BE2C (cell line): ENCODE measurements around the gene PAF1.

Experiments
- DNase-seq: peaks from one replicate; pipeline ENCODE4 v3.0.0-alpha.2; 2020
- H3K27me3 ChIP-seq: fragments of 250-450 bp; sonication (Bioruptor Pico); 2 replicates; pipeline ENCODE4 v1.5.1; 2020; ENCODE audit warnings: mild to moderate bottlenecking
- H3K36me3 ChIP-seq: fragments of 250-450 bp; sonication (Bioruptor Pico); 2 replicates; pipeline ENCODE4 v1.5.1; 2020; ENCODE audit warnings: mild to moderate bottlenecking
- H3K4me1 ChIP-seq: fragments of 250-450 bp; sonication (Bioruptor Pico); 2 replicates; pipeline ENCODE4 v1.5.1; 2020
- H3K4me3 ChIP-seq: 2 replicates; pipeline ENCODE4 v1.5.1; 2011; ENCODE audit warnings: low read depth, low read length
- H3K9me3 ChIP-seq: fragments of 250-450 bp; sonication (Bioruptor Pico); 2 replicates; pipeline ENCODE4 v1.5.1; 2020
- TF ChIP-seq, protein P1 (sequence below): IDR thresholded peaks from 2 replicates; pipeline ENCODE4 v1.5.1; 2012; ENCODE audit warnings: mild to moderate bottlenecking, low read depth, low read length

Gene PAF1

DNA sequence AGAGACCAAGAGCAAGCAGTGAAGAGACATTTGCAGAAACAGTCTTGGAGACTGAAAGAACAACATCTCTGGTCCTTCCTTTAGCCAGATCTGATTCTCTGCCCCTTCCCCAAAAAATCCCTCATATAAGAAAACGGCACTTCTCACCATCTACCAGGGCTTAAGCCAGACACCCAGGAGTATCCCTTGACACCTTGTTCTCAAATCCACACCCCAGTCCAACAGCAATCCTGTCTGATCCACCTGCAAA is 19.9 kb upstream of the PAF1 start:
- Histone ChIP-seq H3K9me3 (no peaks in the 10 kb centered on the region), H3K36me3 (no peaks in the 10 kb centered on the region; the same call in 1 of the 2 replicates), H3K4me3 (no peak overlapping the region), H3K27me3 (no peaks in the 10 kb centered on the region), H3K4me1 (peaks cover 9% of the 10 kb centered on the region)
- TF ChIP-seq, protein P1, sequence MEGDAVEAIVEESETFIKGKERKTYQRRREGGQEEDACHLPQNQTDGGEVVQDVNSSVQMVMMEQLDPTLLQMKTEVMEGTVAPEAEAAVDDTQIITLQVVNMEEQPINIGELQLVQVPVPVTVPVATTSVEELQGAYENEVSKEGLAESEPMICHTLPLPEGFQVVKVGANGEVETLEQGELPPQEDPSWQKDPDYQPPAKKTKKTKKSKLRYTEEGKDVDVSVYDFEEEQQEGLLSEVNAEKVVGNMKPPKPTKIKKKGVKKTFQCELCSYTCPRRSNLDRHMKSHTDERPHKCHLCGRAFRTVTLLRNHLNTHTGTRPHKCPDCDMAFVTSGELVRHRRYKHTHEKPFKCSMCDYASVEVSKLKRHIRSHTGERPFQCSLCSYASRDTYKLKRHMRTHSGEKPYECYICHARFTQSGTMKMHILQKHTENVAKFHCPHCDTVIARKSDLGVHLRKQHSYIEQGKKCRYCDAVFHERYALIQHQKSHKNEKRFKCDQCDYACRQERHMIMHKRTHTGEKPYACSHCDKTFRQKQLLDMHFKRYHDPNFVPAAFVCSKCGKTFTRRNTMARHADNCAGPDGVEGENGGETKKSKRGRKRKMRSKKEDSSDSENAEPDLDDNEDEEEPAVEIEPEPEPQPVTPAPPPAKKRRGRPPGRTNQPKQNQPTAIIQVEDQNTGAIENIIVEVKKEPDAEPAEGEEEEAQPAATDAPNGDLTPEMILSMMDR, result no peak
- DNase-seq, result no peak

DNA sequence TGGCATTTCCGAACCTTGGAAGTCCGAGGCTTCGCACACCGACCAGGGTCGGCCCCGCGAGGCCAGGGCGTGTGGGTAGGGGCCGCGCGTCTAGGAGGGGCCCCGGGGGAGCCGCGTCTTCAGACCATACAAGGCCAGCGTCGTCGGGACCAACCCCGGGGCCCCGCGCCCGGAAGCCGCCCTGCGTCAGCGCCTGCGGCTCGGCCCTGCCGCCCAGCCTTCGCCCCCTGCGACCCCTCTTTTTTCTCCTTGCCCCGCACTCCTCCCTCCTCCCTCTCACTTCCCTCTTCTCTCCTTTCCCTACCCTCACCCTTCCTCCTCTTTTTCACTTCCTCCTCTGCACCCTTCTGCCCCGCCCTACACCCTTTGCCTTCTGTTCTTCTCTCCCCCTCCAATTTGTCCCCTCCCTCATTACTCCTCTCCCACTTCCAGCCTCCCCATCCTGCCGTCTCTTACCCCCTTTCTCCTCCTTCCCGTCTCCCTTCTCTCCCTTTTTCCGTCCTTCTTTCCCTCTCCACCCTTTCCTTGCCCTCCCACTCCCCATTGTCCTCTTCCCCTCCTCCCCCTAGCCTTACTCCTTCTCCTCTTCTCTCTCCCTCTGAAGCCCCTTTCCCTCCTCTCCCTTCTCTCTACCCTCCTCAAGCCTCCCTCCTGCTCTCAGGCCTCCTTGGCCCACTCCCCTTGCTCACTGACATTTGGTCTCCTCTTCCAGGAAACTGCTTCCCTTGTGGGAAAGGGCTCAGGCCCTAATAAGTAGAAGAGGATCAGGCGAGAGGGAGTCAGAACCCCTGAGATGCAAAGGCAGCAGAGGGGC is 19.3 kb upstream of the PAF1 start:
- Histone ChIP-seq H3K4me1 (peaks cover 9% of the 10 kb centered on the region), H3K36me3 (no peaks in the 10 kb centered on the region), H3K9me3 (no peaks in the 10 kb centered on the region), H3K4me3 (peak overlapping the region; percentile 71), H3K27me3 (no peaks in the 10 kb centered on the region)
- DNase-seq, result peak; percentile 54
- TF ChIP-seq, protein P1, result no peak

- Histone ChIP-seq H3K4me3 (peak overlapping the region; percentile 71), H3K27me3 (no peaks in the 10 kb centered on the region), H3K4me1 (peaks cover 9% of the 10 kb centered on the region), H3K9me3 (no peaks in the 10 kb centered on the region), H3K36me3 (no peaks in the 10 kb centered on the region)
- DNase-seq, result peak; percentile 43
- TF ChIP-seq, protein P1, result peak; percentile 18; the same call in 1 of the 2 replicates
Observed at GRCh38 chr19:39409208-39410016, 18.5 kb upstream of the PAF1 start.

DNA sequence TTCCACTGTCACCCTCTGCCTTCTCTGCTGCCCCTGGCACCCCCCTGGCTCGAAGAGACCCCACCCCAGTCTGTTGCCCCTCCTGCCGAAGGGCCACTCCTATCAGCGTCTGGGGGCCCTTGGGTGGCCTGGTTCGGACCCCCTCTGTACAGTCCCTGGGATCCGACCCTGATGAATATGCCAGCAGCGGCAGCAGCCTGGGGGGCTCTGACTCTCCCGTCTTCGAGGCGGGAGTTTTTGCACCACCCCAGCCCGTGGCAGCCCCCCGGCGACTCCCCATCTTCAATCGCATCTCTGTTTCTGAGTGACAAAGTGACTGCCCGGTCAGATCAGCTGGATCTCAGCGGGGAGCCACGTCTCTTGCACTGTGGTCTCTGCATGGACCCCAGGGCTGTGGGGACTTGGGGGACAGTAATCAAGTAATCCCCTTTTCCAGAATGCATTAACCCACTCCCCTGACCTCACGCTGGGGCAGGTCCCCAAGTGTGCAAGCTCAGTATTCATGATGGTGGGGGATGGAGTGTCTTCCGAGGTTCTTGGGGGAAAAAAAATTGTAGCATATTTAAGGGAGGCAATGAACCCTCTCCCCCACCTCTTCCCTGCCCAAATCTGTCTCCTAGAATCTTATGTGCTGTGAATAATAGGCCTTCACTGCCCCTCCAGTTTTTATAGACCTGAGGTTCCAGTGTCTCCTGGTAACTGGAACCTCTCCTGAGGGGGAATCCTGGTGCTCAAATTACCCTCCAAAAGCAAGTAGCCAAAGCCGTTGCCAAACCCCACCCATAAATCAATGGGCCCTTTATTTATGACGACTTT is 17.7 kb upstream of the PAF1 start:
- peaks cover 11% of the 10 kb centered on the region for H3K4me1 ChIP-seq
- DNase-seq, result no peak
- H3K27me3 ChIP-seq, result no peaks in the 10 kb centered on the region
- H3K4me3 ChIP-seq, result no peak overlapping the region
- no peaks in the 10 kb centered on the region for H3K9me3 ChIP-seq
- H3K36me3 ChIP-seq, result no peaks in the 10 kb centered on the region
- TF ChIP-seq, protein P1, result no peak

DNA sequence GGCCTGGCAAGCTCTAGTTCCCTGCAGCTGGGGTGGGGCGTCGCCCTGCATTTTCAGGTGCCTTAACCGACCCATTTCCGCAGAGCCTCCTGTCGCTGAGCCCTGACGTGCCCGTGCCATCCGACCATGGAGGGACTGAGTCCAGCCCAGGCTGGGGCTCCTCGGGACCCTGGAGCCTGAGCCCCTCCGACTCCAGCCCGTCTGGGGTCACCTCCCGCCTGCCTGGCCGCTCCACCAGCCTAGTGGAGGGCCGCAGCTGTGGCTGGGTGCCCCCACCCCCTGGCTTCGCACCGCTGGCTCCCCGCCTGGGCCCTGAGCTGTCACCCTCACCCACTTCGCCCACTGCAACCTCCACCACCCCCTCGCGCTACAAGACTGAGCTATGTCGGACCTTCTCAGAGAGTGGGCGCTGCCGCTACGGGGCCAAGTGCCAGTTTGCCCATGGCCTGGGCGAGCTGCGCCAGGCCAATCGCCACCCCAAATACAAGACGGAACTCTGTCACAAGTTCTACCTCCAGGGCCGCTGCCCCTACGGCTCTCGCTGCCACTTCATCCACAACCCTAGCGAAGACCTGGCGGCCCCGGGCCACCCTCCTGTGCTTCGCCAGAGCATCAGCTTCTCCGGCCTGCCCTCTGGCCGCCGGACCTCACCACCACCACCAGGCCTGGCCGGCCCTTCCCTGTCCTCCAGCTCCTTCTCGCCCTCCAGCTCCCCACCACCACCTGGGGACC is 16.9 kb upstream of the PAF1 start:
- Histone ChIP-seq H3K36me3 (no peaks in the 10 kb centered on the region), H3K4me1 (peaks cover 16% of the 10 kb centered on the region), H3K4me3 (peak overlapping the region; percentile 87), H3K9me3 (no peaks in the 10 kb centered on the region), H3K27me3 (no peaks in the 10 kb centered on the region)
- TF ChIP-seq, protein P1, result no peak
- DNase-seq, result no peak
